GM19467 (cell line): Measurements from ENCODE around the gene GDPGP1.
"Not testable (repeated sequence)": the region's sequence is repeated elsewhere in the genome, so short reads cannot be mapped to it uniquely, and the experiment has no call there.

ENCODE experiments used
- ATAC-seq: cut with Tn5 transposase; IDR thresholded peaks from one replicate; pipeline ENCODE4 v1.9.1; 2021; ENCODE audit warnings: mild to moderate bottlenecking, moderate library complexity; ENCODE audit not compliant: unreplicated experiment

The GDPGP1 gene, protein sequence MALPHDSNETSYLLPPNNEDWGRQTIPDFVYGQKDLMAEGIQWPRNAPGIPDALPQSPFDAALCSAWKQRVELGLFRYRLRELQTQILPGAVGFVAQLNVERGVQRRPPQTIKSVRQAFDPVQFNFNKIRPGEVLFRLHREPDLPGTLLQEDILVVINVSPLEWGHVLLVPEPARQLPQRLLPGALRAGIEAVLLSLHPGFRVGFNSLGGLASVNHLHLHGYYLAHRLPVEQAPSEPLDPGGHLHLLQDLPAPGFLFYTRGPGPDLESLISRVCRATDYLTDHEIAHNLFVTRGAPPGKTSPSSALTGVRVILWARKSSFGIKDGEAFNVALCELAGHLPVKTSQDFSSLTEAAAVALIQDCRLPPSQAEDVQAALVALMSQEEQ

DNA sequence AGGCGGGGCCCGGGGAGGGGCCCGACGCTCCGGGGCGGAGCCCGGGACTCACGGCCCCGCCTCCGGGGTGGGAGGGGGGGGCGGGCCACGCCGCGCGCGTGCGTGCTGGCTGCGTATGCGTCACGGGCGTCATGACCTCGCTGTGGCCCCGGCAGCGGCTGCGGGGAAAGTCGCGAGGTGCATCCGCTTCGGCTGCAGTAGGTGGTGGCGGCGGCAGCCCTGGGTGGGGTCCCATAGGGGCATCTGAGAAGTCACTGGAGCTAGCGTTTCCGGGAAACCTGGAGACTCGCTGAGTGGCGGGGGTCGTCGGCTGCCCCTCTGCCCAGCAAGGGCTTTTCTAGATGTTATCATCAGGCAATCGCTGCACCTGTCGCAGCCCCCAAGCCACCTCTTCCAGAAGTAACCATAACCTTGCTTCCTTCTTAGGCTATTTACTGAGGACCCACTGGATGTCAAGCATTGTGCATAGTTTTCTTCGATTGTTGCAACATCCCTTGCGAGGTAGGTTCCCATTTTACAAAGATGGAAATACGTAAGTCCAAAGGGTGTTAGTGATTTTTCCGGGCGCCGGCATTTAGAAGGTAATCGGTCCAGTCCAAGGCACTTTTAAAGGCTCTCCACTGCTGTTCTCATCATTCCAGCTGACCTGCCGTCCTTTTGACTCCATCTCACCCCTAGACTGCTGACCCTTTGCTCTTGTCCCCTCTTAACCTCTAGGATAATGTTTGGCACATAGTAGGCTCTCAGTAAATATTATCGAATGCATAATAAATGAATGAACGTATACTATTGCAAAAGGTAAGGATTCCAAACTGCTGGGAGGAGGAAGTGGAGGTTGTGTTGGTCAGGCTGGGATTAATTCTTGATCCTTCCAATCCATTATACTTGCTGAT lies at the start of gene GDPGP1:
Gene GDPGP1 (plus strand): TSS at position 114 of the 893 bp plus-strand sequence. CDS start 6,700 bp downstream, outside the sequence.
- ATAC-seq: no peak

GRCh38 chr15:90184786-90185704 lies 49.0 kb upstream of the GDPGP1 start:
- peak; percentile 57 for ATAC-seq

- no peak for ATAC-seq
Observed at GRCh38 chr15:90187257-90187868, 46.6 kb upstream of the GDPGP1 start.

DNA sequence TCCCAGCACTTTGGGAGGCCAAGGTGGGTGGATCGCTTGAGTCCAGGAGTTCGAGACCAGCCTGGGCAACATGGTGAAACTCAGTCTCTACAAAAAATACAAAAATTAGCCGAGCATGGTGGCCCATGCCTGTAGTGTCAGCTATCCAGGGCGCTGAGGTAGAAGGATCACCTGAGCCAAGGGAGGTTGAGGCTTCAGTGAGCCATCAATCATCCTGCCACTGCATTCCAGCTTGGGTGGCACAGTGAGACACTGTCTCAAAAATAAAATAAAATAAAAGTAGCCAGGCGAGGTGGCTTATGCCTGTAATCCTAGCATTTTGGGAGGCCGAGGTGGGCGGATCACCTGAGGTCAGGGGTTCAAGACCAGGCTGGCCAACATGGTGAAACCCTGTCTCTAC lies 45.9 kb upstream of the GDPGP1 start:
- not testable (repeated sequence) for ATAC-seq

DNA sequence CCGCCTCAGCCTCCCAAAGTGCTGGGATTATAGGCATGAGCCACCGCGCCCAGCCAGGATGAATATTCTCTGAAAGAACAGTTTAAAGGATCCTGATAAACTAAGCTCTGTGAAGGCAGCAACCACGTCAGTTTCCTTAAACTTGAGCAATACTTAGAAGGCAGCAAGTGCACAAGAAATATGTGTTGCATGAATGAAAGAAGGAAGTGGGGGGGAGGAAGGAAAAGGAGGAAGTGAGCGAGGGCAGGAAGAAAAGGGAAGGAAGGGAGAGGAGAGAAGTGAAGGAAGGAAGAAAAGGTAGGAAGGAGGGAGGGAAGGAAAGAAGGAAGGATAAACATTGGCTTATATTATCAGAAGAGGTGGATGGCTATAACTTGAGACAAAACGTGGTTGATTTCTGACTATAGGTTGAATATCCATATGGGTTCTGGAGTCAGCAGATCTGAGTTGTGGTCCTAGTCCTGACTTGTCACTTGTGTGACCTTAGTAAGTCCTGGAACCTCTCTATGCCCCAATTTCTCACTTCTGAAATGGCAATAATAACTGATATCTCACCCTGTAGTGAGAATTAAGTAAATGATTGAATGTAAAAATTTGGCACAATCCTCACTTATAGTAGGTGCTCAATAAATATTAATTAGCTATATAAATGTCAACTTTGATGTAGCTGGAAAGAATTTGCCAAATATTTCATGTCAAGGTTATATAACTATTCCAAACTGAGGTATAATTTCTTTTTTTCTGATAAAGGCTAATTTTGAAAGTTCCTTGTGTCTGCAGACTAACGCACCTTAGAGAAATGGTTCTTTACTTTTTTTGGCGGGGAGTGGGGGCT lies 44.9 kb upstream of the GDPGP1 start:
- no peak for ATAC-seq

GRCh38 chr15:90189781-90190467 lies 44.1 kb upstream of the GDPGP1 start:
- no peak for ATAC-seq

DNA sequence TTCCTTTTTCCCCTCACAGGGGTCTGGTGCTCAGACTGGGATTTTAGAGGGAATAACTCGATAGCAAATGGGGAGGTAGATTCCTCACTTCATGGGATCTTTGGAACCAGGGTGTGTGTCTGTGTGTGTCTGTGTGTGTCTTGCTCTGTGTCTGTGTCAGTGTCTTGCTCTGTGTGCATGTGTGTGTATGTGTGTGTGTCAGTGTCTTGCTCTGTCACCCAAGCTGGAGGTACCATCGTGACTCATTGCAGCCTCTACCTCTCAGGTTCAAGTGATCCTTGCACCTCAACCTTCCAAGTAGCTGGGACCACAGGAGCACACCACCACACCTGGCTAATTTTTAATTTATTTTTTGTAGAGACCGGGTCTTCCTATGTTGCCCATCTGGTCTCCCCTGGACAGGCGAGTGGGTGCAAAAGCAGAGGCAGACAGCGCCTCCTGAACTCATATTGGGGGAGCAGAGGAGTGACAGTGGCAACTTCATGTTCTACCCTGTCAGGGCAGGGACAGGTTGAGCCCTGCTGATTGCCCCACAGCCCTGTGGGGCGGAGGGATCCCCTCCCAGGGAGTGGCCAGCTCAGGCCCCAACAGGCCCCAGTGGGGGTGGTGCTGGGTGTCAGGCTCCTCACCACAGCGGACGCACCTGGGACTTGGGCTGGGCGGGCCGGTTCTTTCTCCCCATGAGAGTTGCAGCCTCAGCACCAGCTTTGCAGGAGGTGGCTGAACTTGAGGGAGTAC lies 43.2 kb upstream of the GDPGP1 start:
- peak; percentile 59 for ATAC-seq

DNA sequence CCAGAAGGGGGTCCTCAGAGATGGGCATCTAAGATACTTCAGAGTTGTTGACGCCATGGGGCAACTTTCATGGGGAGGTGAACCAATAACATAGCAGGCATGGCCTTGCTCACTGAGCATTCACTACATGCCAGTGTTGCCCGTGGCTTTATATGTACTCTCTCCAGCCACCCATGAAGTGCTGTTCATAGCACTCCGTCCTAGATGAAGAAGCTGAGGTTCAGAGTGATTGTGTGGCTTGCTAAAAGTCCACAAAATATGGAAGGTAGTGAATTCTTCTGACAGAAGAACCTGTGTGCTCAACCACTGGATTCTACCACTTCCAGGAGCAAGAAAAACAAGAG lies 42.7 kb upstream of the GDPGP1 start:
- ATAC-seq: peak; percentile 26

GRCh38 chr15:90191794-90192509 lies 42.1 kb upstream of the GDPGP1 start:
- ATAC-seq: peak; percentile 45

- ATAC-seq: no peak
Observed at GRCh38 chr15:90192961-90193786, 40.8 kb upstream of the GDPGP1 start.

GRCh38 chr15:90194655-90195054 lies 39.4 kb upstream of the GDPGP1 start:
- no peak for ATAC-seq

DNA sequence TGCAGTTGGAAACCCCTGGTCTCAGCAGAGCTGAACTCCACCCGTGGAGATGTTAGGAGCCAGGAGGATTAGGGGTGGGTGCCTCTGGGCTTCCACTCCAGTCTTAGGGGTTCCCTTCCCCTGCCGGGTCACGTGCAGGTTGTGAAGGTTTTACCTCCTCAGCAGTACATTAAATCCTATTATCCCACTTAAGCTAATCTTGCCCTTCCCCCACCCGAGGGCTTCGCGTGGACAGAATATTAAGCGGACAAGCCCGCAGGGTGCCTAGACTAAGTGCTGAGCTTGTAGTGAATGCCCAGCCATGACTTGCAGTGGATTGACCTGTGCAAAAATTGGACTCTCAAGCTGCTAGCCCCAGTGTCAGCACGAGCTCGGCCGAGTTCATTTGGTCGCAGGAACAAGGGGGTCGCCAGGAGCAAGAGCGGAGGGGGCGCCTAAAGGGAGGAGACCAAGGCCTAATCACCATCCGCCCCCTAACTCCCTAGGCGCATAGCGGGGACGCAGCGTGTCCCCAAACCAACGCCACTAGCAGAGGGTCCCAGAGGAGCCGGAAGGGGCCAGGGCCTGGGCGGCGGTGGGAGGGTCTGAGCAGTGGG lies 33.4 kb upstream of the GDPGP1 start:
- no peak for ATAC-seq

- peak; percentile 82 for ATAC-seq
Observed at GRCh38 chr15:90201130-90201943, 32.7 kb upstream of the GDPGP1 start, which contains the start of gene SEMA4B. TSS of gene SEMA4B (plus strand) at chr15:90201330. CDS start at chr15:90201579, 249 bp downstream.

DNA sequence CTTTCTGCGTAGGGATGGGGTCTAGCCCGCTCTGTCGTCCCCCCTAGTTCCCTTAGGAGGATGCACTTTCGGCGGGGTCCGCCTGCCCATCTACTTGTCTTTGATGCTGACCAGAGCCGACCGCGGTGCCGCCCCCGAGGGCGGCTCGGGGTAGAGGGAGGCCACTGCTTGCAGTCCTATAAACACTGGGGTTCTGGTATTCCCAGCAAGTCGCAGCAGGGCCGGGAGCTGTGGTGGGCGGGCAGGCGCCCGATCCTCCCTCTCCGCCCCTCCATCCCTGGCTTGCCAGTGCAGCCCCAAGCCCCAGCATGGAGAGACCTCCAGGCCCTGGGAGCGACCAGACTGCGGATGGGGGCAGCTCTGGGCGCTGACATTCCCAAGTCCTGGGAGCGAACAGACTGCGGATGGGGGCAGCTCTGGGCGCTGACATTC lies 32.0 kb upstream of the GDPGP1 start:
- ATAC-seq: no peak

DNA sequence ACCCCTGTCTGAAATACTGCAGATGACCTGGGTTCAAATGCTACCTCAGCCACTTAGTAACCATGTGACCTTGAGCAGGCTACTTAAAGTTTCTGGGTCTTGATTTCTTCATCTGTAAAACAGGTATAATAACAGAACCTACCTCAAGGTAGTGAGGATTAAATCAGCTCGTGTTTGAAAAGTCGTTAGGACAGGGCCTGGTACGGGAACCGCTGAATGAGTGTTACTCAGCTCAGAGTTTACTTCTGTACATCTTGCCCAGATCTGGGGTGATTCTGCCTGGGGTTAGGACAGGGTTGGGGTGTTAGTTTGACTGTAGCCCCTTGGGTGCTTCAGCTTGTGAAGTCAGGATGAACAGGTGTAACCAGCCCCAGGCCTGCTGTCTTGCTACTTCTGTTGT lies 31.1 kb upstream of the GDPGP1 start:
- no peak for ATAC-seq
